Endometrial microvascular endothelial cells (primary cell): ENCODE measurements around the gene ADA. TPM values are rescaled to one million over a fixed set of nuclear protein-coding genes. Genes with fewer than 3 reads are reported as not detected.
"Not testable (repeated sequence)": the region's sequence is repeated elsewhere in the genome, so short reads cannot be mapped to it uniquely, and the experiment has no call there.

ENCODE experiments used
- in situ Hi-C: cut with HindIII; loops from 2 replicates; pipeline ENCODE4 v1.10.0; 2017; ENCODE audit warnings: low sequenced_read_pairs, low pct_unique_long_range_greater_than_20kb; ENCODE audit errors: inconsistent ontology term
- total RNA-seq: library from RNA; depleted of rRNA; stranded (reverse); fragments of >200 nt; gene quantifications from one replicate; pipeline ENCODE4 v1.2.3, GENCODE V29; 2015; ENCODE audit errors: inconsistent ontology term

ADA gene
- total RNA-seq, 1 donor from 2014 or later, result 6.5 TPM

DNA sequence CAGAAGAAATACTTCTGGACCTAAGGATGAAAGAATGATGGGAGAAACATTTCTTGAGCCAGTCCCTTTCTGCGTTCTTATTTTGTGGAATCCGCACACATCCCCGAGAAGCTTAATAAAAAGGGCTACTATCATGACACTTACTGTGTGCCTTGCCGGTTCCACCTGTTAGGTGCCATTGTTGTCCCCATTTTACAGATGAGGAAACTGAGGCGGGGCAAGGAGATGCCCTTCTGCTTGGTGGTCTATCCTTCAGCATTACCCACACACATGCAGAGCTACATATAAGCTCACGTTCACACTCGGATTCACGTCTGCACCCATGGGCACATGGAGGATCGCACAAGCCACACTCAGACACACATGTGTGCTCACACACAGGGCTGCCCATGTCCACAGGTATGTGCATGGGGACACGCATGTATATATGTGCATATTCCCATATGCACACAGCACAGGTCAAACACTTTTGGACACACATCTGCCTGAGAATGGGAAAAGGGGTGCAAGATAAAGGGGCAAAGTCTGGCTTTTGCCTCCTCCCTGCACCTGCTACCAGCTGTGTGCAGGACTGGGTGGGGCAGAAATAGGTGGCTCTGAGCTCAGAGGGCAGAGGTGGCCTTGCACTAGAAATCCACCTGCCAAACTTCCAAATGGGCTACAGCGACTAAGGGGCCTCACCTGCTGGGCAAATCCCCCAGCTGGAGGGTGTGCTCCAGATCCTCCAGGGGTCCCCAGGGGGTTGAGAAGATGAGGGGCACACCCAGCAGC lies 30.5 kb upstream of the ADA start:
- in situ Hi-C loops, result no loop called here

DNA sequence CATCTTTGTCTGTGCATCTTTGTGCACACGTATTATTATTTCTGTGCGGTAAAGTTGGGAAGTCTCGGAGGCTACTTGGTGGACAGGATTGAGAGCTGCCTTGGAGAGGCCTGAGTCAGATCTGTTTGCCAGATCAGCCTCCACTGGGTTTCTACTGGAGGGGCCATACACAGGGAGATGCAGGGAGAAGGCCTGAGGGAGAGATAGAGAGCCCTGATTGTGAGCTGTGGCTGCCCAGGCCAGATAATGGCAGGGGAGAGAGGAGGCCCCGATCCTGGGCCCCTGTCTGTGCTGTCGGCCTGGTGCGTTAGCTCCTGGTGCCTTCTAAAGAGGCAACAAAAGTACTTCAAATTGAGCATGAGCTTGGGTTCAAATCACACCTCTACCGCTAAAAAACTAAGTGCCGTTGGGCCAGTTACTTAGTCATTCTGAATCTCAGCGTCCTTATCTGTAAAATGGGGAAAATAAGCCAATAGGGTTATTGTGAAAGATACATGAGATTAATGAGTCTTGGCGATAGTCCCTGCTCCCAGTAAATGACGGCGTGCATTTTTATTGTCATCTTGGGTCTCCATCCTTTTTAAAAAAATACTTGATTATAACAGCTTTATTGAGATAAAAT lies 27.6 kb upstream of the ADA start:
- in situ Hi-C loops, result no loop called here

DNA sequence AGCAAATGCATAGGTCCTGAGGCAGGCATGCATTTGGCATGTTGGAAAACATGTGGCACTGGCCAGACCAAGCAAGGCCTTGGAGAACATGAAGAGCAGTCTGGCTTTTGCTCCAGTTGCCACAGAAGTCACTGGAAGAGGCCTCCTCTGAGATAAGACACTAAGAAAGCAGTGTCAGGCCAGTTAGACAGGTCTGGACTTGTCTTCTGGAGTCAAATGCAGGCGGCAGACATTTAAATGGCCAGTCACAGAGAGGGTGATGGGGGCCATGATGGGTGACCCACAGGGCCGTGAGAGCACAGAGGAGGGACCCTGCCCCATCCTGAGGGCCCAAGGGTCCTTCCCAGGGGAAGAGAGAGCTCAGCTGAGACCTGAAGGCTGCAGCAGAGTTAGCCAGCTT lies 26.7 kb upstream of the ADA start:
- in situ Hi-C loops, result no loop called here

DNA sequence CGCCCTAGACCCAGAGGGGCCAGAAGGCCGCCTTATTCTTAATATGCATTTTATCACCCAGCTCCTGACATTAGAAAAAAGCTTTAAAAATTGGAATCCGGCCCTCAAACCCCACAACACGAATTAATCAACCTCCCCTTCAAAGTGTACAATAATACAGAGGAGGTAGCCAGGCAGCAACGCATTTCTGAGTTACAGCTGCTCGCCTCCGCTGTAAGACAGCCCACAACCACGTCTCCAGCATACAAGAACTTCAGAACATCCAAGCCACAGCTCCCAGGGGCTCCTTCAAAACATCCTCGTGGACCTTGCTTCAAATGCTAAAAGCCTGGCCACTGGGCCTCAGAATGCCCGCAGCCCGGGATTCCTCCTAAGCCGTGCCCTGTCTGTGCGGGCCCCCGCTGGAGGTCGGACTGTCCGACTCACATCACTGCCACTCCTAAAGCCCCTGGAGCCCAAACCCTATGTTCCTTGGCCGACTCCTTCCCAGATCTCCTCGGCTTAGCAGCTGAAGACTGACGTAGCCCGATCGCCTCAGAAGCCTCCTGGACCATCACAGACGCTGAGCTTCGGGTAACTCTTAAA lies 20.9 kb upstream of the ADA start:
- in situ Hi-C loops, result not testable (repeated sequence)

DNA sequence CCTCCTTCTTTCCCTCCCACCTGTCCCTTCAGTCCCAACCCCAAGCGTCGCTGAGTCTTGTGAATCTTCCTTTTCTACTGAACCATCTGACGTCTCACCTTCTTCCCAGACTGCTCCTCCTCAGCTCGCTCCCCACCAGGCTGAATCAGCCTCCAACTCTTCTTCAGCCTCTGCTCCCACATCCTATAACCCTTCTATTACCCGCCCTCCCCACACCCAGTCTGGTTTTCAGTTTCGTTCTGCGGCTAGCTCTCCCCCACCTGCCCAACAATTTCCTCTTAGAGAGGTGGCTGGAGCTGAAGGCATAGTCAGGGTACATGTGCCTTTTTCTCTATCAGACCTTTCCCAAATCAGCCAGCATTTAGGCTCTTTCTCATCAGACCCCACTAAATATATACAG lies 20.0 kb upstream of the ADA start:
- in situ Hi-C loops, result not testable (repeated sequence)

DNA sequence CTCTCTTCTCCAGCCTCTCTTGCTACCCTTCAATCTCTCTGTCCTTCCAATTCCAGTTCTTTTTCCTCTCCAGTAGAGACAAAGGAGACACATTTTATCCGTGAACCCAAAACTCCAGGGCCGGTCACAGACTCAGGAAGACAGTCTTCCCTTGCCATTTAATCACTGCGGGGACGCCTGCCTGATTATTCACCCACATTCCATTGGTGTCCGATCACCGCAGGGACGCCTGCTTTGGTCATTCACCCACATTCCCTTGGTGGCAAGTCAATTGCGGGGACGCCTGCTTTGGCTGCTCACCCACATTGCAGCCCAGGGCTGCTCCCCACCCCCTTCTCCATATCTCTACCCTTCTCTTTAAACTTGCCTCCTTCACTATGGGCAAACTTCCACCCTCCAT lies 19.4 kb upstream of the ADA start:
- in situ Hi-C loops, result not testable (repeated sequence)

DNA sequence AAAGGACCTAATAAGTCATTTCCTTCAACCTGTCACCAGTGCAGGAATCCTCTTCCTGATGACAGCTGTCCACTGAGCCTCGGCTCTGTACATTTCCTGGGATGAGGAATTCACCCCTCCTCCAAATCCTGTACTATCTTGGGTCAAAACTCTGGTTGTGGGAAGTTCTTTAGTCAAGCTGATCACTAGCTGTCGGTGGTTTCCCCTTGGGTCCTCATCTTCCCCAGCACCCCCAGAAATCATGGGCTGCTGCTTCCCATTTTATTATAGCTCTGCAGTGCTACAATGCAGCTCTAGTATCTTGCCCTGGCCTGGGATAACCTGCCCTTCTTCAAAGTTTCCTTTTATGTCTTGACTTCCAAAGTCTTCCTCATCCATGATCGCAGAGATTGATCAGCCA lies 14.6 kb upstream of the ADA start:
- in situ Hi-C loops, result no loop called here

DNA sequence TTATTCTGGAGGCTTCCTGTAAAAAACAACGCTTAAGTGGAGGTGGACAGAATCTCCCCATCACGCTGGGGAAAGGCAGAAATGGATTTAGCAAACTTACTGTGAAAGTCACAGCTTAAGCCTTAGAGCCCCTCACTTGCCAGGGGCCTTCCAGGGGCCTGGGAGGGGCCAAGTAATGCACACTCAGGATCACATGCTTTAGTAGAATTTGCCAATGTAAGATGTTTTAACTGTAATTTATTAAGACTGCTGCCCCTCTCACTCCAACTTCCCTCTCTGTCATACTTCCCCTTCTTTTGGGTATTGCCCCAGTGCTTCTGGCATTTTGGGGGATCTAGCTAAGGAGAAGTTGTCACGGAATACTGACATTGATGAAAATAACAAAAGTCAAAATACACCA lies 12.6 kb upstream of the ADA start:
- in situ Hi-C loops, result no loop called here

DNA sequence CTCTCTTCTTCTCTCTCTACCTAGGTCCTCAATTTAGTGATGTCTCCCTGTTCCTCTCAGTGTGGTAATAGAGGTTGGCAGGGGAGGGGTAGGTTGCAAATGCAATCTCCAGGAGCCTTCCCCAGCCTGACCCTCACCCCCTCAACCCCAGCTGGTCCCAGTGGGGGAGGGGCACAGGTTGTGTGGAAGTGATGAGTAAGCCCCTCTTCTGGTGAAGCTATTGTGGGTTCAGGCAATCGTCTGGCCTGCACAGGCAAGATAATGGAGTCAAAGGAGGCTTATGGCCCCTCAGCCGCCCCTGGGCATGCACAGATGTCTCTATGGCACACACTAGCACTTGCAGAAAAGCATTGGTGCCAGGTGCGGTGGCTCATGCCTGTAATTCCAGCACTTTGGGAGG lies 10.8 kb upstream of the ADA start:
- in situ Hi-C loops, result no loop called here

DNA sequence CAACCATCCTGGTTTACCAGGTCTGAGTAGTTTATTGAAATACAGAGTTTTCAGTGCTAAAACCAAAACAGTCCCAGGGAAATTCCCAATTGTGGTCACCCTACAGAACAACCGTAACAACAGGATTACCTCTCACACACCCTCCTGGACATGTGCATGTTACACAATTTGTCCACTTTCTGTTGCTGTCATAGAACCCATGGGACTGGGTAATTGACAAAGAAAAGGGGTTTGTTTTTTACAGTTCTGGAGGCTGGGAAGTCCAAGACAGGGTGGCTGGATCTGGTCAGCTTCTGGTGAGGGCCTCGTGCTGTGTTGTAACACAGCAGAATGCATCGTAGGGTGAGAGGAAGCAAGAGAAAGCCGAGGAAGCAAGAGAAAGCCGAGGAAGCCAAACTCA lies 9.1 kb upstream of the ADA start:
- in situ Hi-C loops, result no loop called here

DNA sequence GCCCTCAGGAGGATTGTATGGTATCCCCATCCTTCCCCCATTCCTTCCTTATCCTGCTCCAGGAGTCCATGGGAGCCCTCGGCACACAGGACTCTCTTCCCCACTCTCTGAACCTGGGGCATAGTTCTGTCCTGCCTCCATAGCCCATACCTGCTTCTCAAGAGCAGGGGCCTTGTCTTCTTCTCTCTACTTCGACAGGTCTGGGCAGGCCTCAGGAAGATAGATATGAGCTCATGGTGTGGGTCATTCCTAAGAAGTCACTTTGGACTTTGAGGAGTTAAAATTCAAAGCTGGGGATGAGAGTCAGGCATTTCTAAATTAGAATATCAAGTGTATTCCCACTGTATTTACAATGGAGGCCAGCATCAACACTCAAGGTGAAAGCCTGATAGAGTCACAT lies 8.4 kb upstream of the ADA start:
- in situ Hi-C loops, result no loop called here

DNA sequence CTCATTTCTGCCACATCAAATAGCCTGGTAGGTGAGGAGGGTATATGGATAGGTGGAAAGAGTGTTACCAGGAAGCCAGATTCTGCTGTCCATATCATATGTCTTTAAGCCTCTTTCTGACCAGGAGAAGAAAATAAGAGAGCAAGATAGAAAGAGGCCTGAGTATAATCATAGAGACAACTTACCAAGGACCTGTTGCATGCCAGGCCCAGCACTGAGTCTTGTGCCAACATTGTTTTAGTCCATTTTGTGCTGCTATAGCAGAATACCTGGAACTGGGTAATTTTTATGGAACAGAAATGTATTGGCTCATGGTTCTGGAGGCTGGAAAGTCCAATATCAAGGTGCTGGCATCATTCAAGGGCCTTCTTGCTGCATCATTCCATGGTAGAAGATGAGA lies 7.3 kb upstream of the ADA start:
- in situ Hi-C loops, result no loop called here

DNA sequence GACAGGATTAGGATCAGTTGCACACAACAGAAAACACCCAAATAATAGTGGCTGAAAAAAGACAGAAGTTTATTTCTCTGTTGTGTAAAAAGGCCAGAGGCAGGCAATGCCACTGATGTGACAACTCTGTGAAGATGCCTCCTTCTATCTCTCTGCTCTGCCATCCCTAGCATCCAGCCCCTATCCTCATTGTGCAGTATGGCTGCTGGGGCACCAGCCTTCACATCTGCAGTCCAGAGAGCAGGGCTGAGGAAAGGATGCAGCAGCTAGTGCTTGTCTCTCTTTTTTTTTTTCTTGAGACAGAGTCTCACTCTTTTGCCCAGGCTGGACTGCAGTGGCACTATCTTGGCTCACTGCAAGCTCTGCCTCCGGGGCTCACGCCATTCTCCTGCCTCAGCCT lies 6.4 kb upstream of the ADA start:
- in situ Hi-C loops, result no loop called here

DNA sequence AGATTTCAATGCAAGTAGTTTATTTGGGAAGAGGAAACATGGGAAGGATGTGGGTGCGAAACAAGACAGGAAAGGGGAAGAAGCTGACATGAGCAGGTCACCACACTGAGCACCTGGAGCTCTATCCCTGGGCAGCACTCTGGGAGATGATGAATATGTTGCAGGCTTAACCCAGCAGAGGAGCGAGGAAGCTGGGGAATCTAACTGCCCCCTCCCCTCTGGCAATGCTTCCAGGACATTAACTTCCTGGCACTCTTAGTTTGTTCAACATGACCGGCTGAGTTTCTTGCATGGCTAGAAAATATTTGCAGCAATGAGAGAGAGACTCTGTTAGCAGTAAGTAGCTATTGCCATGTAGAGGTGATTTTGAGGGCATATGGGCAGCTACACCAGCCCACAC lies 4.9 kb upstream of the ADA start:
- in situ Hi-C loops, result no loop called here

DNA sequence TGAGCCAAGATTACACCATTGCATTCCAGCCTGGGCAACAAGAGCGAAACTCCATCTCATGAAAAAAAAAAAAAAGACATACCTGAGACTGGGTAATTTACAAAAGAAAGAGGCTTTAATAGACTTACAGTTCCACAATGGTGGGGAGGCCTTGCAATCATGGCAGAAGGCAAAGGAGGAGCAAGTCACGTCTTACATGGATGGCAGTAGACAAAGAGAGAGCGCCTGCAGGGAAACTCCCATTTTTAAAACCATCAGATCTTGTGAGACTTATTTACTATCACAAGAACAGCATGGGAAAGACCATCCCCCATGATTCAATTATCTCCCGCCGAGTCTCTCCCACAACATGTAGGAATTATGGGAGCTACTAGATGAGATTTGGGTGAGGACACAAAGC lies 2.7 kb upstream of the ADA start:
- in situ Hi-C loops, result not testable (repeated sequence)

DNA sequence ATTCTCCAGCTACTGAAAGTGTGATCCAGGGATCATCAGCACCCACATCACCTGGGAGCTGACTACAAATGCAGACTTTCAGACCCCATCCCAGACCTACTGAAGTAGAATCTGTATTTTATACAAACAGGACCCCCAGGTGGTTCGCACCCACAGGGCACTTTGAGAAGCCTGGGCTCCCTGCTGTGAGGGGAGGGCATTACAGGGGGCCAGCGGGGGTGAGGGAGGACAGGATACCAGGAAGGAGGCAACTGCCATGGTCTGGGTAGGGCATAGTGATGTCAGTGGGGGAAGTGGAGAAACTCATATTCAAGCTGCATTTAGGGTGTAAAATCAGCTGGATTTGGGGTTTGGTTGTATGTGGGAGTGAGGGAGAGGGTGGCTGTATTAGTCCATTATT lies 2.0 kb upstream of the ADA start:
- in situ Hi-C loops, result no loop called here

DNA sequence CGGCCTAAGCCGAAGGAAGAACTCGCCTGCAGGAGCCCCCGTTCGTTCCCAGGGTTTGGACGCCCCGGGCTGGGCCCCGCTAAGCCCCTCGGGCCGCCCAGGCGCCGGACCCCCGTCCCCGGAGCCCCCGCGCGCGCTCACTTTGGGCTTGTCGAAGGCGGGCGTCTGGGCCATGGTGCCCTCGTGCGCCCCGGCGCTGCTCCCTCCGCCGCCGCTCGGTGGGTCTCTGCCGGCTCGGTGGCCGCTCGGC lies 140 bp downstream of the ADA start:
- in situ Hi-C loops, result no loop called here

DNA sequence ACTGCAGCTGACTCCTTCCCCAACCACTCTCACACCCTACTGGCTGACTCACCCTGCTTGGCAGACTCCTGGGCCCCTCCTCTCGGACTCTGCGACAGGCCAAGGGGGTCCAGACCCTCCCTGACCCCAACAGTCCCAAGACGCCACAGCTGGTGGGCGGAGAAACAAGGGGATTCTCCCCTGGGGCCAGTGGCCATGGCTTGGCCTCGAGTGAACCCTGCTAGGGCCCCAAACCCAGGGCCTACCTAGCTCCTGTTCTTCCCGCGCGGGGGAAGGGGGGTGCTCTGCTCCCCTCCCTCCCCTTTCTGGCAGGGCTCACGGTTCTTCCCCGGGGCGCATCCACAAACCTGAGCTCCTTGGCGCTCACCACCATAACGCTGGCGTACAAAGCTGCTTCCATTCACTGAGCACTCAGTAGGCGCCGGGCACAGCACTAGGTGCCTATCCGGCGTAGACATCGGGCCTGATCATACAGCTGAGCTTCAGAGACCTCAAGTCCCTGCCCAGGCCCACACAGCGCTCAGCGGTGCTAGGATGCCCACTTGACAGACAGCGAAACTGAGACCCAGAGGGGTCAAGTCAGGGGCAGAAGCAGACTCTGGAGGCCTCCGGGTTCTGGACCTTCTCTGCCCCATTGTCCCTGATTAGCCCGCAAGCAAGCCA lies 597 bp downstream of the ADA start:
- in situ Hi-C loops, result no loop called here

DNA sequence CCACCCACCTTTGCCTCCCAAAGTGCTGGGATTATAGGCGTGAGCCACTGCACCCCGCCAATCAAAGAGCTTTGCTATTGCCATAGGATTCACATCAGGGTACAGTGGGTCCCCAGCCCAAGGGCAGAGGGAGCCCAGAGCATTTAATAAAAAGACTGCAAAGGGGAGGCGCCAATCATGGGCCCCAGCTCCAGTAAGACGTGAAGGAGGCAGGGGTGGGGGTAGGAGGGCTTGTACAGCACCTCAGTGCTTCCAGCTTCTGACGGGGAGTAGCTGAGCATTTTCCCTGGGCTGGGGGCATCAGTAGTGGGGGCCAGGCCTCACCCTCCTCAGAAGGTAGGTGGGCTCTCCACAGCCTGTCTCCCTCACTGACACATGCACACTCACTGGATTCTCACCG lies 1.5 kb downstream of the ADA start:
- in situ Hi-C loops, result no loop called here

DNA sequence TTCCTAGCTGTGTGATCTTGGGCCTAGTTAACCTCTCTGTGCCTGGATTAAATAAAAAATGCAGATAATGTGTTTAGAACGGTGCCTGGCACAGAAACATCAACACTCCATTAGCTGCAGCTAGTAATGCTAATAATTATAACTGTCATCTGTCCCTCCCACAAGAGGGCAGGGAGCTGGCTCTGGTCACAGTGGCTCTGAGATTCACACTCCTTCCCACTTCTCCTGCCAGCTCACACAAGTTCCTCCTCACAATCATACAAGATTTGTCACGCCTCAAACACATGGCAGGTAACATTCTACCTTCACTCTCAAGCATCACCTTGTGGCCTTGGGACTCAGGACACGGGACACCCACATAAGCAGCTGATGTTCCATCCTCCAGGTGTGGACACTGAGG lies 2.4 kb downstream of the ADA start:
- in situ Hi-C loops, result no loop called here
